HEK293 (cell line): ENCODE results near the gene PRR13.
A peak's percentile ranks its signal among the peaks of the same experiment; 100 is the strongest.

Experiments used
- HOXA7 ChIP-seq: sonication (generic); formaldehyde crosslinking; IDR thresholded peaks from 2 replicates; pipeline ENCODE4 v1.8.1; 2022; ENCODE audit warnings: missing genetic modification reagents, borderline replicate concordance
- PRDM6 ChIP-seq: fragments of 450-650 bp; formaldehyde crosslinking; IDR thresholded peaks from 2 replicates; pipeline ENCODE4 v1.5.1; 2017; ENCODE audit warnings: missing biosample characterization, missing genetic modification characterization
- REST ChIP-seq: fragments of 450-650 bp; formaldehyde crosslinking; IDR thresholded peaks from 2 replicates; pipeline ENCODE4 v1.5.1; 2016; ENCODE audit warnings: missing biosample characterization, missing genetic modification characterization
- SCRT1 ChIP-seq: fragments of 450-650 bp; formaldehyde crosslinking; IDR thresholded peaks from 2 replicates; pipeline ENCODE4 v1.5.1; 2016; ENCODE audit warnings: missing biosample characterization, missing genetic modification characterization, borderline replicate concordance
- ZNF10 ChIP-seq: fragments of 450-650 bp; formaldehyde crosslinking; IDR thresholded peaks from 2 replicates; pipeline ENCODE4 v1.5.1; 2017; ENCODE audit warnings: missing biosample characterization, missing genetic modification characterization
- ZNF132 ChIP-seq: fragments of 450-650 bp; formaldehyde crosslinking; IDR thresholded peaks from 2 replicates; pipeline ENCODE4 v1.5.1; 2017; ENCODE audit warnings: missing biosample characterization, missing genetic modification characterization, borderline replicate concordance
- ZNF184 ChIP-seq: fragments of 450-650 bp; IDR thresholded peaks from 2 replicates; pipeline ENCODE4 v1.5.1; 2018; ENCODE audit warnings: missing biosample characterization, mild to moderate bottlenecking, missing genetic modification characterization
- ZNF19 ChIP-seq: fragments of 450-650 bp; formaldehyde crosslinking; IDR thresholded peaks from 2 replicates; pipeline ENCODE4; 2016; ENCODE audit warnings: missing biosample characterization, missing genetic modification characterization, low read depth
- ZNF221 ChIP-seq: fragments of 450-650 bp; formaldehyde crosslinking; IDR thresholded peaks from 2 replicates; pipeline ENCODE4 v1.5.1; 2017; ENCODE audit warnings: missing biosample characterization, missing genetic modification characterization, borderline replicate concordance
- ZNF24 ChIP-seq: fragments of 450-650 bp; formaldehyde crosslinking; IDR thresholded peaks from 2 replicates; pipeline ENCODE4 v1.5.1; 2016; ENCODE audit warnings: missing biosample characterization, missing genetic modification characterization
- ZNF274 ChIP-seq, 2 experiments: fragments of 200-500 bp in 1 of 2; fragments of 450-650 bp in 1 of 2; sonication (Bioruptor generic) in 1 of 2; formaldehyde crosslinking in 1 of 2; IDR thresholded peaks; 2 replicates each; pipeline versions ENCODE4 v1.5.1 to v1.6.1; 2014 to 2016; ENCODE audit warnings: borderline replicate concordance in 1 of 2, inconsistent platforms in 1 of 2, low read length in 1 of 2, missing biosample characterization in 1 of 2, missing genetic modification characterization in 1 of 2
- ZNF37A ChIP-seq: fragments of 450-650 bp; IDR thresholded peaks from 2 replicates; pipeline ENCODE4 v1.5.1; 2018; ENCODE audit warnings: missing biosample characterization, missing genetic modification characterization
- ZNF48 ChIP-seq: fragments of 450-650 bp; formaldehyde crosslinking; IDR thresholded peaks from 2 replicates; pipeline ENCODE4 v1.5.1; 2016; ENCODE audit warnings: missing biosample characterization, missing genetic modification characterization
- ZNF488 ChIP-seq: fragments of 450-650 bp; formaldehyde crosslinking; IDR thresholded peaks from 2 replicates; pipeline ENCODE4 v1.5.1; 2016; ENCODE audit warnings: missing biosample characterization, missing genetic modification characterization
- ZNF514 ChIP-seq: fragments of 450-650 bp; formaldehyde crosslinking; IDR thresholded peaks from 2 replicates; pipeline ENCODE4 v1.5.1; 2016; ENCODE audit warnings: missing biosample characterization, missing genetic modification characterization
- ZNF561 ChIP-seq: fragments of 450-650 bp; IDR thresholded peaks from 2 replicates; pipeline ENCODE4 v1.5.1; 2018; ENCODE audit warnings: missing biosample characterization, missing genetic modification characterization, borderline replicate concordance
- ZNF571 ChIP-seq: fragments of 450-650 bp; formaldehyde crosslinking; IDR thresholded peaks from 2 replicates; pipeline ENCODE4 v1.5.0; 2017; ENCODE audit warnings: missing biosample characterization, missing genetic modification characterization
- ZNF600 ChIP-seq: fragments of 450-650 bp; formaldehyde crosslinking; IDR thresholded peaks from 2 replicates; pipeline ENCODE4 v1.5.1; 2016; ENCODE audit warnings: missing biosample characterization, missing genetic modification characterization
- ZNF629 ChIP-seq: fragments of 450-650 bp; formaldehyde crosslinking; IDR thresholded peaks from 2 replicates; pipeline ENCODE4 v1.5.1; 2017; ENCODE audit warnings: missing biosample characterization, missing genetic modification characterization
- ZNF639 ChIP-seq: fragments of 450-650 bp; formaldehyde crosslinking; IDR thresholded peaks from 2 replicates; pipeline ENCODE4 v1.5.1; 2016; ENCODE audit warnings: missing biosample characterization, missing genetic modification characterization
- ZNF645 ChIP-seq: fragments of 450-650 bp; formaldehyde crosslinking; IDR thresholded peaks from 2 replicates; pipeline ENCODE4; 2016; ENCODE audit warnings: missing biosample characterization, missing genetic modification characterization
- ZNF658 ChIP-seq: fragments of 450-650 bp; formaldehyde crosslinking; IDR thresholded peaks from 2 replicates; pipeline ENCODE4; 2016; ENCODE audit warnings: missing biosample characterization, missing genetic modification characterization
- ZNF660 ChIP-seq: fragments of 450-650 bp; IDR thresholded peaks from 2 replicates; pipeline ENCODE4 v1.5.1; 2018; ENCODE audit warnings: missing biosample characterization, mild to moderate bottlenecking, missing genetic modification characterization
- ZNF768 ChIP-seq: fragments of 450-650 bp; formaldehyde crosslinking; IDR thresholded peaks from 2 replicates; pipeline ENCODE4 v1.5.1; 2018; ENCODE audit warnings: missing biosample characterization, mild to moderate bottlenecking, missing genetic modification characterization
- ZSCAN16 ChIP-seq: fragments of 450-650 bp; formaldehyde crosslinking; IDR thresholded peaks from 2 replicates; pipeline ENCODE4 v1.5.1; 2016; ENCODE audit warnings: missing biosample characterization, missing genetic modification characterization
- ZSCAN18 ChIP-seq: fragments of 450-650 bp; formaldehyde crosslinking; IDR thresholded peaks from 2 replicates; pipeline ENCODE4 v1.5.1; 2016; ENCODE audit warnings: missing biosample characterization, missing genetic modification characterization
- ZSCAN23 ChIP-seq: fragments of 450-650 bp; formaldehyde crosslinking; IDR thresholded peaks from 2 replicates; pipeline ENCODE4 v1.5.1; 2016; ENCODE audit warnings: missing biosample characterization, missing genetic modification characterization
- TF ChIP-seq, protein P1 (sequence below): fragments of 450-650 bp; formaldehyde crosslinking; IDR thresholded peaks from 2 replicates; pipeline ENCODE4 v1.5.1; 2017; ENCODE audit warnings: missing biosample characterization, missing genetic modification characterization

Gene PRR13

DNA sequence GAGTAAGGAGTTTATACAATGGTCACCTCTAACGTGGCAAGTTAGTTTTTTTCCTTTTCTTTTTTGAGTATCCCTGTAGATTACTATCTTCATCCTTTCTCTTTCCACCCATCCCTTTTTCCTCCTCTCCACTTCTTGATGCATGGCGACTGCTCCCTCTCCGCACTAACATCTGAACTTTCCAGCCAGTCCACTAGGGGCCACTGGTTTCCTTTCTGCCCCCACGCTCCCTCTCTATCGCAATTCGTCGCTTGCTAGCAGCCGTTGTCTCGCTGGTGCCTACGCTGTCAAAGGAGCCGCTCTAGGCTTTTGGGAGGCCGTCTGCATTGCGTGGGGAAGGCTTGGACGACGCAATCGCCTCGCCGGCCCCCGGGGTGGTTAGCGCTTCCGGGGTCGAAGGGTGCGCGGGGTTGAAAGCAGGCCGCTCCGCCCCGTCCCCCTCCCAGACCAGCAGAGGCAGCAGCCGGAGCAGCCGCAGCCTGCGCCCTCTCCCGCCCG, 10.2 kb downstream of the PRR13 start, which contains the start of gene PCBP2 (continued):
- TF ChIP-seq SCRT1 (tag by site-specific recombination) (no peak), ZNF561 (tag by site-specific recombination) (no peak), ZNF37A (no peak), ZNF660 (peak; percentile 97), ZNF600 (no peak), ZNF639 (peak; percentile 100), REST (0 out of 2 replicates have a peak, but pooled peaks have one; percentile 20), ZNF488 (no peak), ZNF274 (IDR thresholded peaks at IDR 0.05; ENCODE audit: low read length) (no peak), ZNF274 (tag by site-specific recombination; IDR thresholded peaks at IDR 0.05; ENCODE audit: borderline replicate concordance) (no peak), ZNF514 (no peak), ZNF645 (tag by site-specific recombination) (no peak), ZNF132 (tag by site-specific recombination) (no peak), ZNF768 (tag by site-specific recombination) (no peak), ZNF571 (tag by site-specific recombination) (no peak), PRDM6 (tag by site-specific recombination) (no peak), ZSCAN18 (tag by site-specific recombination) (peak; percentile 71; the same call in 1 of the 2 replicates), ZSCAN16 (tag by site-specific recombination) (no peak), ZNF221 (no peak), ZNF19 (tag by site-specific recombination) (no peak), ZNF629 (tag by site-specific recombination) (peak; percentile 96), HOXA7 (CRISPR knock-in tag) (no peak), ZNF48 (no peak), ZNF658 (tag by site-specific recombination) (no peak), ZSCAN23 (tag by site-specific recombination) (peak; percentile 65; the same call in 1 of the 2 replicates), ZNF10 (tag by site-specific recombination) (no peak), ZNF24 (tag by site-specific recombination) (peak; percentile 91; the same call in 1 of the 2 replicates), ZNF184 (tag by site-specific recombination) (no peak)
- TF ChIP-seq, protein P1, sequence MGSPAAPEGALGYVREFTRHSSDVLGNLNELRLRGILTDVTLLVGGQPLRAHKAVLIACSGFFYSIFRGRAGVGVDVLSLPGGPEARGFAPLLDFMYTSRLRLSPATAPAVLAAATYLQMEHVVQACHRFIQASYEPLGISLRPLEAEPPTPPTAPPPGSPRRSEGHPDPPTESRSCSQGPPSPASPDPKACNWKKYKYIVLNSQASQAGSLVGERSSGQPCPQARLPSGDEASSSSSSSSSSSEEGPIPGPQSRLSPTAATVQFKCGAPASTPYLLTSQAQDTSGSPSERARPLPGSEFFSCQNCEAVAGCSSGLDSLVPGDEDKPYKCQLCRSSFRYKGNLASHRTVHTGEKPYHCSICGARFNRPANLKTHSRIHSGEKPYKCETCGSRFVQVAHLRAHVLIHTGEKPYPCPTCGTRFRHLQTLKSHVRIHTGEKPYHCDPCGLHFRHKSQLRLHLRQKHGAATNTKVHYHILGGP (tag by site-specific recombination): no peak
